Activated T-cell treated with anti-CD3 and anti-CD28 coated beads for 48 hours (primary cell): ENCODE measurements around the gene MED29.
"Not testable (repeated sequence)": the region's sequence is repeated elsewhere in the genome, so short reads cannot be mapped to it uniquely, and the experiment has no call there.

Experiments used
- DNase-seq: peaks from one replicate; pipeline ENCODE4 v3.0.0-alpha.2; 2020; ENCODE audit warnings: low read depth

The MED29 gene

GRCh38 chr19:39372047-39372802 lies 19.0 kb upstream of the MED29 start:
- DNase-seq = no peak

GRCh38 chr19:39372941-39373340 lies 18.2 kb upstream of the MED29 start:
- no peak for DNase-seq

- DNase-seq = no peak
Measured at GRCh38 chr19:39375929-39376328, 15.2 kb upstream of the MED29 start.

GRCh38 chr19:39377373-39378362 lies 13.5 kb upstream of the MED29 start:
- DNase-seq = no peak

- DNase-seq = not testable (repeated sequence)
Measured at GRCh38 chr19:39379366-39379765, 11.8 kb upstream of the MED29 start.

- DNase-seq = no peak
Measured at GRCh38 chr19:39379865-39380396, 11.2 kb upstream of the MED29 start.

- DNase-seq = no peak
Measured at GRCh38 chr19:39380521-39381502, 10.4 kb upstream of the MED29 start.

GRCh38 chr19:39381910-39382611 lies 9.1 kb upstream of the MED29 start:
- DNase-seq = no peak

GRCh38 chr19:39382991-39383828 lies 8.0 kb upstream of the MED29 start:
- no peak for DNase-seq

GRCh38 chr19:39384839-39385568 lies 6.2 kb upstream of the MED29 start:
- no peak for DNase-seq

GRCh38 chr19:39385629-39386411 lies 5.4 kb upstream of the MED29 start:
- DNase-seq = no peak

GRCh38 chr19:39386557-39386956 lies 4.6 kb upstream of the MED29 start:
- DNase-seq = no peak

- DNase-seq = no peak
Measured at GRCh38 chr19:39388657-39389056, 2.5 kb upstream of the MED29 start.

- DNase-seq = no peak
Measured at GRCh38 chr19:39389631-39390414, 1.4 kb upstream of the MED29 start.

- DNase-seq = no peak
Measured at GRCh38 chr19:39390451-39390750, 777 bp upstream of the MED29 start.

- DNase-seq = peak; percentile 93
Measured at GRCh38 chr19:39397360-39398296, 6.5 kb downstream of the MED29 start.
